GM12878 (cell line): ENCODE measurements around the gene MAPK1. TPM values are rescaled to one million over a fixed set of nuclear protein-coding genes. Genes with fewer than 3 reads are reported as not detected.
"Not testable (repeated sequence)": the region's sequence is repeated elsewhere in the genome, so short reads cannot be mapped to it uniquely, and the experiment has no call there.

Experiments
- ATAC-seq: fragments of 200-7000 bp; cut with Tn5 transposase; 3 replicates; pipeline ENCODE4 v1.9.1; 2020; ENCODE audit warnings: mild to moderate bottlenecking, moderate library complexity
- BruUV-seq: library from RNA; stranded (reverse); fragments of 400-500 nt; replicated peaks from 2 replicates; lab custom pipeline; 2021; lab: Mats Ljungman, UMichigan
- CTCF ChIA-PET: fragments of 300-600 bp; sonication (Branson Sonifier 250); formaldehyde crosslinking; extraction: SDS; loops from one replicate; lab custom pipeline; 2021; ENCODE audit warnings: inconsistent platforms; lab: Yijun Ruan, JAX
- POLR2A ChIA-PET: fragments of 350-600 bp; formaldehyde crosslinking; extraction: SDS; loops from one replicate; lab custom pipeline; 2021; ENCODE audit warnings: inconsistent platforms; lab: Charles Lee
- RAD21 ChIA-PET: fragments of 300-600 bp; sonication (Branson Sonifier 250); formaldehyde crosslinking; loops from one replicate; lab custom pipeline; 2023; ENCODE audit warnings: antibody characterized with exemption; ENCODE audit not compliant: unreplicated experiment; lab: Charles Lee
- SMC1A ChIA-PET: fragments of 300-600 bp; sonication (Branson Sonifier 250); formaldehyde crosslinking; loops from one replicate; lab custom pipeline; 2023; ENCODE audit not compliant: unreplicated experiment, uncharacterized antibody; lab: Charles Lee
- DNase-seq: peaks from one replicate; pipeline ENCODE4 v3.0.0-alpha.2; 2011; ENCODE audit warnings: low read depth, low spot score
- FAIRE-seq: peaks from 3 replicates; lab custom pipeline; 2011; peaks lifted over from hg19 to GRCh38; lab: Jason Lieb, UNC
- H2AFZ ChIP-seq: 2 replicates; pipeline ENCODE4 v1.6.0; 2011; ENCODE audit warnings: low read depth, low read length, control low read depth; ENCODE audit not compliant: control insufficient read depth
- H3K27ac ChIP-seq: 2 replicates; pipeline ENCODE4 v1.5.1; 2011; ENCODE audit warnings: control low read depth; ENCODE audit not compliant: control insufficient read depth, insufficient read depth
- H3K27me3 ChIP-seq, 2 experiments: replicated peaks in 1 of 2; 2 replicates each; pipeline versions ENCODE4 v1.6.0 to v1.6.1; 2011; ENCODE audit warnings: low read length in 1 of 2; ENCODE audit not compliant: control insufficient read depth in 2 of 2, insufficient read depth in 2 of 2
- H3K36me3 ChIP-seq, 2 experiments: 2 replicates each; pipeline ENCODE4 v1.5.1; 2011; ENCODE audit warnings: low read length in 1 of 2; ENCODE audit not compliant: control insufficient read depth in 2 of 2, insufficient read depth in 2 of 2
- H3K4me1 ChIP-seq: 2 replicates; pipeline ENCODE4 v1.6.1; 2011; ENCODE audit warnings: mild to moderate bottlenecking, low read length, moderate library complexity, mixed read lengths; ENCODE audit not compliant: control insufficient read depth, insufficient read depth
- H3K4me2 ChIP-seq: 2 replicates; pipeline ENCODE4 v1.6.0; 2011; ENCODE audit warnings: control low read depth; ENCODE audit not compliant: control insufficient read depth, insufficient read depth
- H3K4me3 ChIP-seq: fragments of 200-600 bp; sonication (generic); 2 replicates; pipeline ENCODE4 v1.5.1; 2016
- H3K79me2 ChIP-seq: 2 replicates; pipeline ENCODE4 v1.6.0; 2011; ENCODE audit warnings: low read length; ENCODE audit not compliant: control insufficient read depth, insufficient read depth
- H3K9ac ChIP-seq: 2 replicates; pipeline ENCODE4 v1.8.0; 2011; ENCODE audit warnings: low read length, control low read depth, mixed read lengths; ENCODE audit not compliant: control insufficient read depth, insufficient read depth
- H3K9me3 ChIP-seq: replicated peaks from 3 replicates; pipeline ENCODE4 v1.5.1; 2011; ENCODE audit warnings: mild to moderate bottlenecking, low read length; ENCODE audit not compliant: control insufficient read depth, insufficient read depth
- H4K20me1 ChIP-seq: 2 replicates; pipeline ENCODE4 v1.6.0; 2011; ENCODE audit not compliant: control insufficient read depth, insufficient read depth
- MYC ChIP-seq: IDR thresholded peaks from 2 replicates; pipeline ENCODE4 v1.6.1; 2011; ENCODE audit warnings: mild to moderate bottlenecking, low read length, moderate library complexity, inconsistent platforms; ENCODE audit not compliant: insufficient read depth, insufficient replicate concordance, insufficient read length, severe bottlenecking
- POU2F2 ChIP-seq: IDR thresholded peaks from 3 replicates; pipeline ENCODE4 v1.6.1; 2011; ENCODE audit warnings: low read depth, mild to moderate bottlenecking, low read length, borderline replicate concordance
- WGBS: methylation state at CpG from one replicate; pipeline ENCODE4 v1.1.6; 2016; ENCODE audit warnings: low lambda C conversion rate; ENCODE audit not compliant: insufficient replicate concordance, insufficient coverage; ENCODE audit errors: missing lambda C conversion rate; 5-methylcytosine and 5-hydroxymethylcytosine counted together
- in situ Hi-C: fragments of 300-500 bp; cut with MboI; formaldehyde crosslinking; loops from 9 replicates; pipeline ENCODE4 v1.14.3; 2018; ENCODE audit warnings: mixed read lengths
- intact Hi-C: fragments of 100-400 bp; cut with micrococcal nuclease; formaldehyde crosslinking; loops from one replicate; pipeline ENCODE4 v1.14.2; 2022; ENCODE audit not compliant: unreplicated experiment
- polyA plus RNA-seq, 11 experiments: library from polyadenylated mRNA; depleted of rRNA in 4 of 11; unstranded in 6 of 11; stranded (reverse) in 5 of 11; fragments of >200 nt; fragmentation: Nextera tagmentation in 4 of 11; fragmentation: Illumina TruSeq in 1 of 11; extraction: Ambion mirVana in 4 of 11; extraction: Trizol in 1 of 11; gene quantifications; 1 replicate in 1 of 11; 2 replicates in 10 of 11; pipeline versions ENCODE4 v1.2.1 to v1.2.3, GENCODE V29; 2011 to 2016; ENCODE audit warnings: inconsistent platforms in 2 of 11, missing spikeins in 2 of 11, low read depth in 1 of 11
- total RNA-seq, 4 experiments: library from RNA; depleted of rRNA in 3 of 4; stranded (reverse); fragments of >200 nt in 3 of 4; fragmentation: Illumina TruSeq in 1 of 4; extraction: Trizol in 1 of 4; gene quantifications; 2 replicates each; pipeline versions ENCODE4 v1.2.1 to v1.2.3, GENCODE V29; 2013 to 2021
- TF ChIP-seq, protein P1 (sequence below): fragments of 450-650 bp; IDR thresholded peaks from 2 replicates; pipeline ENCODE4 v1.6.1; 2017; ENCODE audit warnings: antibody characterized with exemption, mild to moderate bottlenecking, moderate library complexity

Gene MAPK1
- total and polyA plus RNA-seq, 10 of the 15 experiments (the other 5 are each of a cell fraction or from before 2014, with no cell fraction given) = 7.0 to 123 (median 58.4) TPM

DNA sequence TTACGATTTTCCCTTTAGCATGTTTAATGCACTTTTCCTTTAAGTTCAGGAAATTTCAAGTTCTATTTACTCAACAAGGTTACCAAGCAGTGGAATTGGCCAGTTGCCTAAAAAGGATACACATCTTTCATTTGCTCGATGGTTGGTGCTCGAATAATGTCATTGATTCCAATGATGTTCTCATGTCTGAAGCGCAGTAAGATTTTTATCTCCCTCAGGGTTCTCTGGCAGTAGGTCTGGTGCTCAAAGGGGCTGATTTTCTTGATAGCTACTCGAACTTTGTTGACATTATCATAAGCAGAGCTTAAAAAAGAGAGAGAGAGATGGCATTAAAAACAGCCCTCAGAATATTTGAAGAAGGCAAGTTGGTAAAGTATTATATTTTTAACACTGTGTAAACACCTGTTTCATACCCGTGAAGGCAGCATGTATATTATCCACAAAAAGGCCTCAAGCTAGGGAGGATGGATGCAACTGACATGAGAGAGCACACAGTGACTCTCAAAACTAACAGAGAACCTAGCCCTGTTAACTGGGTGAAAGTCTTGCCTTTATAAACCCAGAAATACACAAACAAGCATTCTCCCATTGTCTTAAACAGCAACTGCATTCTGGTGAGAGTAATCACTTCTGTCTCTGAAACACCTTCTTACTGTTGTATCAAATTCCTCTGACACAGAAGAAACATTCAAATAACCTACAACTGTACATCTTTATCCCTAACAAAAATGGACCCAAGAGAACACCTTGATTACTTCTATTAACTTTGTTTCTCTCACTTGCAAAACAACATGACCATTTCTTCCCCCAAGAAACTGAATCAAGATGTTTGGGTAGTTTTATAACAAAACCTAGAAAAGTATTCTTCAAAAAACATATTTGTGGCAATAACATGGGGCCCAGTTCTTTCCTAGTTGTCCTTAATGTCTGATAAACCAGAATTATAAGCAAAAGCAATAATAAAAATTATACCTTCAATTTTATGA, 59.6 kb downstream of the MAPK1 start (continued):
- TF ChIP-seq MYC (no peak), POU2F2 (no peak)
- TF ChIP-seq, protein P1, sequence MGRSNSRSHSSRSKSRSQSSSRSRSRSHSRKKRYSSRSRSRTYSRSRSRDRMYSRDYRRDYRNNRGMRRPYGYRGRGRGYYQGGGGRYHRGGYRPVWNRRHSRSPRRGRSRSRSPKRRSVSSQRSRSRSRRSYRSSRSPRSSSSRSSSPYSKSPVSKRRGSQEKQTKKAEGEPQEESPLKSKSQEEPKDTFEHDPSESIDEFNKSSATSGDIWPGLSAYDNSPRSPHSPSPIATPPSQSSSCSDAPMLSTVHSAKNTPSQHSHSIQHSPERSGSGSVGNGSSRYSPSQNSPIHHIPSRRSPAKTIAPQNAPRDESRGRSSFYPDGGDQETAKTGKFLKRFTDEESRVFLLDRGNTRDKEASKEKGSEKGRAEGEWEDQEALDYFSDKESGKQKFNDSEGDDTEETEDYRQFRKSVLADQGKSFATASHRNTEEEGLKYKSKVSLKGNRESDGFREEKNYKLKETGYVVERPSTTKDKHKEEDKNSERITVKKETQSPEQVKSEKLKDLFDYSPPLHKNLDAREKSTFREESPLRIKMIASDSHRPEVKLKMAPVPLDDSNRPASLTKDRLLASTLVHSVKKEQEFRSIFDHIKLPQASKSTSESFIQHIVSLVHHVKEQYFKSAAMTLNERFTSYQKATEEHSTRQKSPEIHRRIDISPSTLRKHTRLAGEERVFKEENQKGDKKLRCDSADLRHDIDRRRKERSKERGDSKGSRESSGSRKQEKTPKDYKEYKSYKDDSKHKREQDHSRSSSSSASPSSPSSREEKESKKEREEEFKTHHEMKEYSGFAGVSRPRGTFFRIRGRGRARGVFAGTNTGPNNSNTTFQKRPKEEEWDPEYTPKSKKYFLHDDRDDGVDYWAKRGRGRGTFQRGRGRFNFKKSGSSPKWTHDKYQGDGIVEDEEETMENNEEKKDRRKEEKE = no peak

DNA sequence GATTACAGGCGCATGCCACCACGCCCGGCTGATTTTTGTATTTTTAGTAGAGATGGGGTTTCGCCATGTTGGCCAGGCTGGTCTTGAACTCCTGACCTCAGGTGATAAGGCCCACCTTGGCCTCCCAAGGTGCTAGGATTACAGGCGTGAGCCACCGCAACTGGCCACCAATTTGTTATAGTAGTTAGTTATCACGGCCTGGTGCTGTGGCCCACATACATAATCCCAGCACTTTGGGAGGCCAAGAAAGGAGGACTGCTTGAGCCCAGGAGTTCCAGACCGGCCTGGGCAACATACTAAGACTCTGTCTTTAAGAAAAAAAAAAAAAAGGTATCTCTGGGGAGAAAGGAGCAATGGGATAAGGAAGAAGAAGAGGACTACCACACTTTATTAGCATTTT, 62.1 kb downstream of the MAPK1 start:
- WGBS = 91% methylated on average over 7 of the region's 8 CpGs
- FAIRE-seq, DNase-seq, H4K20me1 ChIP-seq, H3K4me3 ChIP-seq, POLR2A ChIA-PET, ATAC-seq, H3K9me3 ChIP-seq, H3K79me2 ChIP-seq, in situ Hi-C loops, intact Hi-C loops, H3K4me2 ChIP-seq, BruUV-seq, RAD21 ChIA-PET, H3K27me3 ChIP-seq, H3K4me1 ChIP-seq, H2AFZ ChIP-seq, CTCF ChIA-PET, H3K27ac ChIP-seq, H3K9ac ChIP-seq: not testable (repeated sequence)
- SMC1A ChIA-PET = interaction anchor here (1.4 kb wide), 1 partner anchor 9 kb away, joined by 6 read pairs; no protein-coding TSS in a partner anchor
- H3K36me3 ChIP-seq = peaks cover 7 to 31% of the 10 kb centered on the region in 2 experiments; a peak in 3 of 4 replicates
